Loucy (cell line): ENCODE measurements around the gene SERPINB8.

ENCODE experiments used
- H2AFZ ChIP-seq: fragments of 200-600 bp; sonication (generic); 2 replicates; pipeline ENCODE4 v1.6.0; 2016; ENCODE audit warnings: antibody characterized with exemption, mild to moderate bottlenecking, low read length, moderate library complexity
- H3F3A ChIP-seq: fragments of 200-600 bp; 2 replicates; pipeline ENCODE4 v1.6.0; 2016; ENCODE audit warnings: antibody characterized with exemption, low read depth, mild to moderate bottlenecking
- H3K27me3 ChIP-seq: fragments of 200-600 bp; sonication (generic); 2 replicates; pipeline ENCODE4 v1.6.1; 2014; ENCODE audit warnings: low read length, mild to moderate bottlenecking; ENCODE audit not compliant: insufficient read depth, poor library complexity, severe bottlenecking
- H3K36me3 ChIP-seq: fragments of 200-600 bp; sonication (generic); 2 replicates; pipeline ENCODE4 v1.6.1; 2016; ENCODE audit warnings: low read length; ENCODE audit not compliant: insufficient read depth
- H3K4me1 ChIP-seq: fragments of 200-600 bp; sonication (generic); 2 replicates; pipeline ENCODE4 v1.5.1; 2014; ENCODE audit warnings: low read length, mild to moderate bottlenecking; ENCODE audit not compliant: insufficient read depth, poor library complexity, severe bottlenecking
- H3K4me2 ChIP-seq: fragments of 200-600 bp; sonication (generic); 2 replicates; pipeline ENCODE4 v1.6.0; 2014; ENCODE audit warnings: antibody characterized with exemption, low read length, low read depth, mild to moderate bottlenecking; ENCODE audit not compliant: poor library complexity, severe bottlenecking
- H3K4me3 ChIP-seq: fragments of 200-600 bp; sonication (generic); 2 replicates; pipeline ENCODE4 v1.5.1; 2014; ENCODE audit warnings: low read length, mild to moderate bottlenecking, mixed read lengths; ENCODE audit not compliant: poor library complexity, severe bottlenecking
- H3K79me2 ChIP-seq: fragments of 200-600 bp; sonication (generic); 2 replicates; pipeline ENCODE4 v1.6.1; 2014; ENCODE audit warnings: low read length; ENCODE audit not compliant: insufficient read depth
- H3K9ac ChIP-seq: fragments of 200-600 bp; sonication (generic); 2 replicates; pipeline ENCODE4 v1.6.0; 2014; ENCODE audit warnings: mild to moderate bottlenecking, low read depth, low read length, moderate library complexity; ENCODE audit not compliant: poor library complexity, severe bottlenecking
- H3K9me2 ChIP-seq: fragments of 200-600 bp; sonication (generic); replicated peaks from 2 replicates; pipeline ENCODE4 v1.6.1; 2016; ENCODE audit warnings: low read depth, low read length, mixed read lengths
- H3K9me3 ChIP-seq: fragments of 200-600 bp; sonication (generic); 2 replicates; pipeline ENCODE4 v1.6.1; 2014; ENCODE audit warnings: mild to moderate bottlenecking, antibody characterized with exemption, low read length, low read depth; ENCODE audit not compliant: insufficient read depth
- H4K20me1 ChIP-seq: fragments of 200-600 bp; sonication (generic); 2 replicates; pipeline ENCODE4 v1.6.0; 2014; ENCODE audit warnings: antibody characterized with exemption, low read length, mild to moderate bottlenecking; ENCODE audit not compliant: insufficient read depth, poor library complexity, severe bottlenecking
- CTCF ChIP-seq: fragments of 200-600 bp; sonication (generic); conservative IDR thresholded peaks from 2 replicates; pipeline ENCODE4 v1.5.1; 2014; ENCODE audit warnings: mild to moderate bottlenecking, antibody characterized with exemption, low read length
- EZH2phosphoT487 ChIP-seq: fragments of 200-600 bp; IDR thresholded peaks from 2 replicates; pipeline ENCODE4 v1.6.1; 2018; ENCODE audit warnings: antibody characterized with exemption, mild to moderate bottlenecking, moderate library complexity, borderline replicate concordance

SERPINB8 gene

GRCh38 chr18:63949068-63949737, 20.7 kb upstream of the SERPINB8 start, which contains the start of gene HMSD:
Gene HMSD (plus strand): TSS chr18:63949301. CDS start chr18:63953456, 4,155 bp downstream.
- Histone ChIP-seq H3K79me2 (no peaks in the 10 kb centered on the region), H3K4me2 (no peak within 1 kb of the TSS), H3K27me3 (no peaks in the 10 kb centered on the region), H3K4me3 (no peak within 1 kb of the TSS), H3K9me2 (no peaks in the 10 kb centered on the region), H3K9me3 (no peaks in the 10 kb centered on the region), H4K20me1 (no peaks in the 10 kb centered on the region), H3F3A (no peaks in the 10 kb centered on the region), H3K36me3 (no peaks in the 10 kb centered on the region), H3K4me1 (no peaks in the 10 kb centered on the region), H3K9ac (no peak within 1 kb of the TSS), H2AFZ (no peak within 1 kb of the TSS)
- TF ChIP-seq EZH2phosphoT487, result no peak
- TF ChIP-seq CTCF, result no peak

- no peak overlapping the region for H3K4me3 ChIP-seq
- H3F3A ChIP-seq, result no peaks in the 10 kb centered on the region
- H3K36me3 ChIP-seq, result no peaks in the 10 kb centered on the region
- H4K20me1 ChIP-seq, result no peaks in the 10 kb centered on the region
- no peaks in the 10 kb centered on the region for H3K9me2 ChIP-seq
- no peaks in the 10 kb centered on the region for H3K4me1 ChIP-seq
- TF ChIP-seq CTCF (0 out of 2 replicates have a peak, but pooled peaks have one; percentile 19), EZH2phosphoT487 (no peak)
- no peak overlapping the region for H3K4me2 ChIP-seq
- H3K9me3 ChIP-seq, result no peaks in the 10 kb centered on the region
- H3K27me3 ChIP-seq, result no peaks in the 10 kb centered on the region
- H3K79me2 ChIP-seq, result no peaks in the 10 kb centered on the region
- no peak overlapping the region for H2AFZ ChIP-seq
- H3K9ac ChIP-seq, result no peak overlapping the region
Observed at GRCh38 chr18:63951302-63951705, 18.6 kb upstream of the SERPINB8 start.

- H4K20me1 ChIP-seq, result no peaks in the 10 kb centered on the region
- no peaks in the 10 kb centered on the region for H3K9me3 ChIP-seq
- TF ChIP-seq EZH2phosphoT487, result no peak
- no peak for TF ChIP-seq CTCF
- H2AFZ ChIP-seq, result 0 out of 2 replicates have a peak overlapping the region, but pooled peaks have one; percentile 7
- no peaks in the 10 kb centered on the region for H3K79me2 ChIP-seq
- H3K9me2 ChIP-seq, result no peaks in the 10 kb centered on the region
- H3K27me3 ChIP-seq, result no peaks in the 10 kb centered on the region
- H3K4me3 ChIP-seq, result no peak overlapping the region
- no peaks in the 10 kb centered on the region for H3K4me1 ChIP-seq
- H3K4me2 ChIP-seq, result no peak overlapping the region
- no peaks in the 10 kb centered on the region for H3F3A ChIP-seq
- no peak overlapping the region for H3K9ac ChIP-seq
- no peaks in the 10 kb centered on the region for H3K36me3 ChIP-seq
Observed at GRCh38 chr18:63953811-63954210, 16.1 kb upstream of the SERPINB8 start.
